Activated B cell treated with CpG ODN at 0.5 μM for 24 hours (primary cell): ENCODE results near the gene SIRPA. TPM values are rescaled to one million over a fixed set of nuclear protein-coding genes. Genes with fewer than 3 reads are reported as not detected.
"Not testable (repeated sequence)": the region's sequence is repeated elsewhere in the genome, so short reads cannot be mapped to it uniquely, and the experiment has no call there.

Experiments used
- ATAC-seq: fragments of 200-7000 bp; cut with Tn5 transposase; one replicate; pipeline ENCODE4 v1.10.0; 2021; ENCODE audit warnings: low read depth, mild to moderate bottlenecking, moderate library complexity
- CTCF ChIA-PET: fragments of 350-600 bp; sonication (Branson Sonifier 250); formaldehyde crosslinking; loops from one replicate; lab custom pipeline; 2021; ENCODE audit warnings: antibody characterized with exemption; lab: Charles Lee
- POLR2A ChIA-PET: fragments of 350-600 bp; sonication (Branson Sonifier 250); formaldehyde crosslinking; loops from one replicate; lab custom pipeline; 2021; ENCODE audit warnings: antibody characterized with exemption; lab: Charles Lee
- DNase-seq: peaks from one replicate; pipeline ENCODE4 v3.0.0; 2022
- H3K27ac Mint-ChIP-seq: one replicate; pipeline ENCODE4 v1.8.0; 2020; ENCODE audit warnings: mixed read lengths
- H3K27me3 Mint-ChIP-seq: one replicate; pipeline ENCODE4 v1.8.0; 2021; ENCODE audit warnings: mixed read lengths
- H3K36me3 Mint-ChIP-seq: one replicate; pipeline ENCODE4 v1.8.0; 2021; ENCODE audit warnings: low read depth, mixed read lengths
- H3K4me1 Mint-ChIP-seq: one replicate; pipeline ENCODE4 v1.8.0; 2021; ENCODE audit warnings: mixed read lengths
- H3K4me3 Mint-ChIP-seq: one replicate; pipeline ENCODE4 v1.8.0; 2020; ENCODE audit warnings: mild to moderate bottlenecking, mixed read lengths
- H3K9me3 Mint-ChIP-seq: one replicate; pipeline ENCODE4 v1.8.0; 2020; ENCODE audit warnings: mixed read lengths
- CTCF ChIP-seq: fragments of 200-600 bp; IDR thresholded peaks from one replicate; pipeline ENCODE4 v1.8.0; 2022; ENCODE audit warnings: antibody characterized with exemption, mild to moderate bottlenecking
- intact Hi-C: fragments of 100-400 bp; cut with micrococcal nuclease; formaldehyde crosslinking; loops from one replicate; pipeline ENCODE4 v1.15.1; 2024
- total RNA-seq: library from RNA; stranded (reverse); gene quantifications from 2 replicates; pipeline ENCODE4 v1.2.3, GENCODE V29; 2022

The SIRPA gene
- total RNA-seq, 1 donor from 2014 or later = 10.1 TPM

- Mint-ChIP-seq H3K27ac (no peak overlapping the region), H3K9me3 (no peaks in the 10 kb centered on the region), H3K4me1 (no peaks in the 10 kb centered on the region), H3K4me3 (no peak overlapping the region), H3K36me3 (peaks cover 39% of the 10 kb centered on the region), H3K27me3 (no peaks in the 10 kb centered on the region)
- intact Hi-C loops = no loop called here
- no peak for TF ChIP-seq CTCF
- POLR2A ChIA-PET = no interaction called here
- ATAC-seq = no peak
- CTCF ChIA-PET = interaction anchor here (1.2 kb wide), 1 partner anchor 142 kb away, joined by 3 read pairs; no protein-coding TSS in a partner anchor
- no peak for DNase-seq
These were observed 23.4 kb downstream of the SIRPA start for GRCh38 chr20:1918491-1919165.

- ATAC-seq (no peak), DNase-seq (no peak)
- Mint-ChIP-seq H3K4me3 (no peak overlapping the region), H3K9me3 (no peaks in the 10 kb centered on the region), H3K36me3 (peaks cover 39% of the 10 kb centered on the region), H3K27me3 (no peaks in the 10 kb centered on the region), H3K27ac (no peak overlapping the region), H3K4me1 (no peaks in the 10 kb centered on the region)
- ChIA-PET POLR2A (no interaction called here), CTCF (no interaction called here)
- intact Hi-C loops = no loop called here
- TF ChIP-seq CTCF = no peak
These were observed 25.0 kb downstream of the SIRPA start for GRCh38 chr20:1920252-1920651.

GRCh38 chr20:1920826-1921225, 25.6 kb downstream of the SIRPA start:
- POLR2A ChIA-PET = no interaction called here
- CTCF ChIA-PET = interaction anchor here (0.6 kb wide), 1 partner anchor 578 kb away, joined by 3 read pairs; no protein-coding TSS in a partner anchor
- Mint-ChIP-seq H3K4me3 (no peak overlapping the region), H3K27me3 (no peaks in the 10 kb centered on the region), H3K4me1 (no peaks in the 10 kb centered on the region), H3K9me3 (no peaks in the 10 kb centered on the region), H3K27ac (no peak overlapping the region), H3K36me3 (peaks cover 34% of the 10 kb centered on the region)
- DNase-seq = no peak
- TF ChIP-seq CTCF = no peak
- intact Hi-C loops = no loop called here
- no peak for ATAC-seq

- intact Hi-C loops, CTCF ChIA-PET, DNase-seq, H3K4me1 Mint-ChIP-seq, H3K9me3 Mint-ChIP-seq, H3K27ac Mint-ChIP-seq, H3K4me3 Mint-ChIP-seq, ATAC-seq, POLR2A ChIA-PET, H3K27me3 Mint-ChIP-seq: not testable (repeated sequence)
- peaks cover 32% of the 10 kb centered on the region for H3K36me3 Mint-ChIP-seq
These were observed 26.8 kb downstream of the SIRPA start for GRCh38 chr20:1921985-1922384.

- no peaks in the 10 kb centered on the region for H3K9me3 Mint-ChIP-seq
- peaks cover 26% of the 10 kb centered on the region for H3K36me3 Mint-ChIP-seq
- no peak for TF ChIP-seq CTCF
- H3K4me1 Mint-ChIP-seq = peaks cover 12% of the 10 kb centered on the region
- H3K4me3 Mint-ChIP-seq = no peak overlapping the region
- intact Hi-C loops = no loop called here
- DNase-seq (no peak), ATAC-seq (no peak)
- ChIA-PET CTCF (no interaction called here), POLR2A (no interaction called here)
- H3K27me3 Mint-ChIP-seq = no peaks in the 10 kb centered on the region
- H3K27ac Mint-ChIP-seq = no peak overlapping the region
These were observed 27.6 kb downstream of the SIRPA start for GRCh38 chr20:1922786-1923185.
